Stimulated activated CD4-positive, alpha-beta T cell treated with anti-CD3 and anti-CD28 coated beads, Interleukin-1b, Interleukin-23, amount 100 ng/mL, for 48 hours (primary cell): Measurements from ENCODE around the gene TRPC4.

Experiments
- DNase-seq: peaks from one replicate; pipeline ENCODE4 v3.0.0-alpha.2; 2020

Gene TRPC4

GRCh38 chr13:37869756-37870488 is at the start of gene TRPC4:
TRPC4 (minus strand) TSS chr13:37869772; CDS start chr13:37783333, 86,439 bp downstream.
- DNase-seq: peak; percentile 4

GRCh38 chr13:37918751-37919150 is 49.2 kb upstream of the TRPC4 start:
- no peak for DNase-seq

- no peak for DNase-seq
These were observed 48.6 kb upstream of the TRPC4 start for GRCh38 chr13:37918116-37918714.

- no peak for DNase-seq
These were observed 45.3 kb upstream of the TRPC4 start for GRCh38 chr13:37914781-37915391.

- DNase-seq: no peak
These were observed 41.2 kb upstream of the TRPC4 start for GRCh38 chr13:37910790-37911189.

- DNase-seq: no peak
These were observed 37.3 kb upstream of the TRPC4 start for GRCh38 chr13:37906880-37907279.

GRCh38 chr13:37905736-37906135 is 36.2 kb upstream of the TRPC4 start:
- DNase-seq: no peak

- DNase-seq: no peak
These were observed 30.2 kb upstream of the TRPC4 start for GRCh38 chr13:37899753-37900152.

GRCh38 chr13:37893321-37893720 is 23.7 kb upstream of the TRPC4 start:
- DNase-seq: no peak

- DNase-seq: no peak
These were observed 20.2 kb upstream of the TRPC4 start for GRCh38 chr13:37889820-37890219.

GRCh38 chr13:37889102-37889501 is 19.5 kb upstream of the TRPC4 start:
- DNase-seq: no peak

GRCh38 chr13:37886879-37887278 is 17.3 kb upstream of the TRPC4 start:
- DNase-seq: no peak

GRCh38 chr13:37884674-37885073 is 15.1 kb upstream of the TRPC4 start:
- no peak for DNase-seq

- DNase-seq: no peak
These were observed 14.5 kb upstream of the TRPC4 start for GRCh38 chr13:37884026-37884425.

- DNase-seq: no peak
These were observed 9.3 kb upstream of the TRPC4 start for GRCh38 chr13:37878921-37879320.

GRCh38 chr13:37878496-37878895 is 8.9 kb upstream of the TRPC4 start:
- no peak for DNase-seq

GRCh38 chr13:37870895-37871550 is 1.5 kb upstream of the TRPC4 start:
- no peak for DNase-seq

- DNase-seq: no peak
These were observed 895 bp upstream of the TRPC4 start for GRCh38 chr13:37870489-37870845.

- DNase-seq: no peak
These were observed 141 bp downstream of the TRPC4 start for GRCh38 chr13:37869506-37869755.

GRCh38 chr13:37868691-37869505 is 674 bp downstream of the TRPC4 start:
- no peak for DNase-seq

- no peak for DNase-seq
These were observed 5.9 kb downstream of the TRPC4 start for GRCh38 chr13:37863708-37864107.

- DNase-seq: no peak
These were observed 34.2 kb downstream of the TRPC4 start for GRCh38 chr13:37835392-37835791.

GRCh38 chr13:37833411-37833810 is 36.2 kb downstream of the TRPC4 start:
- DNase-seq: no peak
